Adrenal gland (tissue), 5 donors: Measurements from ENCODE around the gene CEP192.

ENCODE experiments used
- POLR2A ChIP-seq, 2 donors: fragments of 450-650 bp; IDR thresholded peaks; one replicate each; pipeline ENCODE4 v1.6.1; 2017; ENCODE audit warnings: antibody characterized with exemption in 2 of 2, mild to moderate bottlenecking in 2 of 2, moderate library complexity in 1 of 2
- TF ChIP-seq, protein P1 (sequence below), 6 experiments: fragments of 450-650 bp in 4 of 6; fragments of 200-600 bp in 2 of 6; sonication (generic) in 1 of 6; IDR thresholded peaks; 1 replicate in 5 of 6; 2 replicates in 1 of 6; pipeline versions ENCODE4 v1.5.1 to v1.8.0; 2016 to 2021; ENCODE audit warnings: antibody characterized with exemption in 6 of 6, mild to moderate bottlenecking in 2 of 6, moderate library complexity in 1 of 6
- donor health status: DM: no; HTN: no; CAD: no.

DNA sequence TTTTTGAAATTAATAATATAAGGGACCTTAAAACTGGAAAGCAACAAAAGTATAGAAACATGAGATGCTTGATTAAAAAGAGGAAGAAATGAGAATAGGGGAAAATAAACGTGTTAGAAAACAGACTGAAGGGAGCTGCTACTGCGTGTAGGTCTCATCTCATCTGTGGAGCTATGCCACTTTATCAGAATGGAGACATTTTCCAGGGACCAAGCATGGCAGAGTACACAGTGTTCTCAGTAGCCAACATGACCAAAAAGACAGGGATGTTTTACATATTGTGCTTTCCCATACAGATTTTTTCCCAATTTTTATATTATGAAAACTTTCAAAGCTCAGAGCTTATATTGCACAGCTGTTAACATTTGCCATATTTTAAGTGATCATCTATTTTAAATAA lies 23.1 kb downstream of the CEP192 start:
- TF ChIP-seq POLR2A (IDR thresholded peaks at IDR 0.05) = no peak
- TF ChIP-seq, protein P1, sequence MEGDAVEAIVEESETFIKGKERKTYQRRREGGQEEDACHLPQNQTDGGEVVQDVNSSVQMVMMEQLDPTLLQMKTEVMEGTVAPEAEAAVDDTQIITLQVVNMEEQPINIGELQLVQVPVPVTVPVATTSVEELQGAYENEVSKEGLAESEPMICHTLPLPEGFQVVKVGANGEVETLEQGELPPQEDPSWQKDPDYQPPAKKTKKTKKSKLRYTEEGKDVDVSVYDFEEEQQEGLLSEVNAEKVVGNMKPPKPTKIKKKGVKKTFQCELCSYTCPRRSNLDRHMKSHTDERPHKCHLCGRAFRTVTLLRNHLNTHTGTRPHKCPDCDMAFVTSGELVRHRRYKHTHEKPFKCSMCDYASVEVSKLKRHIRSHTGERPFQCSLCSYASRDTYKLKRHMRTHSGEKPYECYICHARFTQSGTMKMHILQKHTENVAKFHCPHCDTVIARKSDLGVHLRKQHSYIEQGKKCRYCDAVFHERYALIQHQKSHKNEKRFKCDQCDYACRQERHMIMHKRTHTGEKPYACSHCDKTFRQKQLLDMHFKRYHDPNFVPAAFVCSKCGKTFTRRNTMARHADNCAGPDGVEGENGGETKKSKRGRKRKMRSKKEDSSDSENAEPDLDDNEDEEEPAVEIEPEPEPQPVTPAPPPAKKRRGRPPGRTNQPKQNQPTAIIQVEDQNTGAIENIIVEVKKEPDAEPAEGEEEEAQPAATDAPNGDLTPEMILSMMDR (IDR thresholded peaks at IDR 0.05) = no peak
